Activated naive CD4-positive, alpha-beta T cell treated with anti-CD3 and anti-CD28 coated beads, Interleukin-2, amount 10 ng/mL, durations not matched to agents 7 days and 5 days (primary cell): Measurements from ENCODE around the gene CIDEB.

ENCODE experiments used
- CTCF ChIA-PET: fragments of 350-600 bp; sonication (Branson Sonifier 250); formaldehyde crosslinking; loops from one replicate; lab custom pipeline; 2021; ENCODE audit warnings: antibody characterized with exemption; lab: Charles Lee
- DNase-seq: peaks from one replicate; pipeline ENCODE4 v3.0.0-alpha.2; 2020
- H3K27ac Mint-ChIP-seq: one replicate; pipeline ENCODE4 v1.8.0; 2021; ENCODE audit warnings: mild to moderate bottlenecking, moderate library complexity, mixed read lengths
- H3K27me3 Mint-ChIP-seq: one replicate; pipeline ENCODE4 v1.8.0; 2021; ENCODE audit warnings: mild to moderate bottlenecking, mixed read lengths
- H3K36me3 Mint-ChIP-seq: one replicate; pipeline ENCODE4 v1.8.0; 2021; ENCODE audit warnings: mixed read lengths
- H3K4me1 Mint-ChIP-seq: one replicate; pipeline ENCODE4 v1.8.0; 2021; ENCODE audit warnings: mixed read lengths
- H3K4me3 Mint-ChIP-seq: one replicate; pipeline ENCODE4 v1.8.0; 2021; ENCODE audit warnings: mild to moderate bottlenecking, moderate library complexity, mixed read lengths
- H3K9me3 Mint-ChIP-seq: one replicate; pipeline ENCODE4 v1.8.0; 2021; ENCODE audit warnings: mixed read lengths

CIDEB gene

DNA sequence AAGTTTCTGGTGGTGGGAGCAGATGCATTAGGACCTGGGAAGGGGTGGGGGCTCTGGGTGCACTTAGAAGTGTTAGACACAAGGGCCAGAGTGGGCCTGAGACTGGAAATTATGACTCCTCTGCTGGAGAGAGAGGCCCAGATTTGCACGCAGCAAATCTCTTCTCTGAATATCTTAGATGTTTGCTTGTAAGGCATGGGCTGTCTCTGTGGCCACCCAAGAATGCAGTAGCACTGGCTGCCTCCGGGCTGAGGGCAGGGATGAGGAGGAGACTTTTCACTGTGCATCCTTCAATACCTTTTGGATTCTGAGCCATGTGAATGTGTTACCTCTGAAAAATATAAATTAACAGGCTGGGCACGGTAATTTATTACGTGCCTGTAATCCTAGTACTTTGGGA lies 22.4 kb downstream of the CIDEB start:
- H3K4me3 Mint-ChIP-seq, result no peak overlapping the region
- no peak overlapping the region for H3K27ac Mint-ChIP-seq
- H3K27me3 Mint-ChIP-seq, result peaks cover 9% of the 10 kb centered on the region
- H3K9me3 Mint-ChIP-seq, result no peaks in the 10 kb centered on the region
- H3K4me1 Mint-ChIP-seq, result peaks cover 23% of the 10 kb centered on the region
- peaks cover 8% of the 10 kb centered on the region for H3K36me3 Mint-ChIP-seq
- CTCF ChIA-PET, result interaction anchor here (1.4 kb wide), 1 partner anchor 23 kb away, joined by 3 read pairs; no protein-coding TSS in a partner anchor
- DNase-seq, result no peak

DNA sequence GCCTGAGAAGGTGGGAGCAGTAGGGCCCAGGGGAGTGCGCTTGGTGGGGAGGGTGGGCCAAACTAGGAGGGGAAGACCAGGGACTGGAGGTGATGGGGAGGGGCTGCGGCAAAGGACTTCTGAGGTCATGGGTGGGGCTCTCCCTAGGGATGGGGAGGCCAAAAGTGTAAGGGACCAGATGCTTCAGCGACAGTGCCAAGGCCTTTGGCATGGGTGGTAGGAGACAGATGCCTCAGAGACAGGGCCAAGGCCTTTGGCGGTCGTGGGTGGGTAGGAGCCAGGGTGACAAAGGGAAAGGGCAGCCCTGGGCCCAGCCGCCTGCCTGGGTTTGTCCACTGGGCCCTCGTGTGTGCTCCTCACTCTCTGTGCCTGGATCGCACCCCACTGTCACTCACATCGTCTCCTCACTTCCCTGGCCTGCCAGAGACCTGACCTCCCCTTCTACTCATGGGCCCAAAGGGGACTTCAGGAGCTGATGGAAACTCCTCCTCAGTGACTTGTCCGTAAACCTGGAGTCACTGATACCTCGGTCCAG lies 23.2 kb downstream of the CIDEB start:
- Mint-ChIP-seq H3K27ac (no peak overlapping the region), H3K36me3 (peaks cover under 1% of the 10 kb centered on the region), H3K4me3 (no peak overlapping the region), H3K9me3 (no peaks in the 10 kb centered on the region), H3K27me3 (peaks cover 13% of the 10 kb centered on the region), H3K4me1 (peaks cover 21% of the 10 kb centered on the region)
- CTCF ChIA-PET, result interaction anchor here (1.4 kb wide), 1 partner anchor 24 kb away, joined by 3 read pairs; no protein-coding TSS in a partner anchor
- no peak for DNase-seq

DNA sequence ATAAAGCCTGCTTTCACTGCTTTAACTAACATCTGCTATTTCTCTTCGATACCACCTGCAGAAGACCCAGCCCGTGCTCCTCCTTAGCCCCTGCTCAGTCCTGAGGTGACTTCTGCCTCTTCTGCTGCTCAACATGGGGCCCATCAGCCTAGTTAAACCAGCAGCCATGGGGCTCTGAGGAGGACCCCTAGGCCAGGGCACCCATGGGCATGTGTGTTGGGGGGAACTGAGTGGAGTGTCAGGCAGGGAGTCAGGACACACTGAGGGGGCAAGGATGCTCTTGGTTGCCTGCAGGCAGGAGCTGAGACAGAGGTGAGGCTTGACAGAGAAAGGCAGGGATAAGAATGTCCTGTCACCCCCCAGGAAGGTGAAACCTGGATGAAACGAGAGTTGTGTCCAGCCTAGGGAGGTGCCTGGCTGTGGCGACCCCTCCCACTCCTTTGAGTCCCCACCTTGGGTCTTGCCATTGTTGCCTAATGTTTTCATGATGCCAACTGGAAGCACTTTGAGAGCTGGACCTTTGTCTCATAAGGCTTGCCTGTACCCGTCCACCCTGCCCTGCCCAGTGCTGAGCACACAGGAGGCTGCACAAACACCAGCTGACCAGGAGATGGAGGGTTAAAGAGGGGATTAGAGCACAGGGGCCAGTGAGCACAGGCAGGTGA lies 23.8 kb downstream of the CIDEB start:
- Mint-ChIP-seq H3K4me1 (peaks cover 23% of the 10 kb centered on the region), H3K27ac (no peak overlapping the region), H3K4me3 (no peak overlapping the region), H3K9me3 (no peaks in the 10 kb centered on the region), H3K36me3 (no peaks in the 10 kb centered on the region), H3K27me3 (peaks cover 13% of the 10 kb centered on the region)
- CTCF ChIA-PET, result interaction anchor here (0.9 to 1.4 kb wide), 2 partner anchors 8 to 41 kb away, joined by 3 to 6 read pairs; partner anchors contain the start of gene TINF2
- no peak for DNase-seq

DNA sequence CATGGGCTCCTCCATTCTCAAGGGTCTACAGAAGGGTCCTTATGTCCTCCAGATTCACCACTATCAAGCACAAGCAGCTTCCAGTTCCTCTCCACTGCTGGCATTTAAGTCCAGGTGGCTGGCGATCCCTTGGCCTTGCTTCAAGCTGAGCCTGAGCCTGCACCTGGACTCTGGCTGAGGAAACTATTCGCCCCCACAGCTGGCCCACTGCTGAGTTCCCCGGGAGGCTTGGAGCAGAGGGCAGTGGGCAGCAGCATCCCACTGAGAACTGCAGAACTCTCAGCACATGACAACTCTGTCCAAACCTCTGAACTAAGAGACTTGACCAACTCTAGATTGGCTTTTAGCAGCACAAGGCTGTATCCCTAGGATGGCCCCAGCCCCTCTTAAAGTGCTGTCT lies 25.0 kb downstream of the CIDEB start:
- H3K36me3 Mint-ChIP-seq, result no peaks in the 10 kb centered on the region
- no peak for DNase-seq
- H3K9me3 Mint-ChIP-seq, result no peaks in the 10 kb centered on the region
- H3K4me1 Mint-ChIP-seq, result peaks cover 28% of the 10 kb centered on the region
- H3K4me3 Mint-ChIP-seq, result no peak overlapping the region
- peaks cover 13% of the 10 kb centered on the region for H3K27me3 Mint-ChIP-seq
- no peak overlapping the region for H3K27ac Mint-ChIP-seq
- CTCF ChIA-PET, result interaction anchor here (1.1 to 4.4 kb wide), 5 partner anchors 8 to 39 kb away, joined by 3 to 19 read pairs (median 3); partner anchors contain the start of genes CIDEB and RABGGTA

DNA sequence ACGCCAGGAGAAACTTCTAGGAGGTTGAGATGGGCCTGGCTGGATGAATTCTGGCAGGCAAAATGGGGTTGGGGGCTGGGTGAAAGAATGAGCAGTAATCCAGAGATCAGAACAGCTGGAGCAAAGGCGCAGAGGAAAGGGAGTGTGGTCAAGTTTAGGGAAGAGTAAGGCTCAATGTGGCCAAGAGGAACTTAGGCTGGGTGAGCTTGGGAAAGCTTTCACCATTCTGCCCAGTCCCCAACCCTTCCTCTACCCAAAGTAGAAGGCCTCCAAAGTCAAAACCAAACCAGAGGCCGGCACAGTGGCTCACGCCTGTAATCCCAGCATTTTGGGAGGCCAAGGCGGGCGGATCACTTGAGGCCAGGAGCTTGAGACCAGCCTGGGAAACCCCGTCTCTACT lies 26.1 kb downstream of the CIDEB start:
- no peak overlapping the region for H3K4me3 Mint-ChIP-seq
- no peaks in the 10 kb centered on the region for H3K36me3 Mint-ChIP-seq
- CTCF ChIA-PET, result interaction anchor here (0.8 to 4.4 kb wide), 4 partner anchors 9 to 27 kb away, joined by 3 to 19 read pairs (median 6); partner anchors contain the start of gene RABGGTA
- peaks cover 13% of the 10 kb centered on the region for H3K27me3 Mint-ChIP-seq
- peaks cover 30% of the 10 kb centered on the region for H3K4me1 Mint-ChIP-seq
- no peak overlapping the region for H3K27ac Mint-ChIP-seq
- H3K9me3 Mint-ChIP-seq, result no peaks in the 10 kb centered on the region
- no peak for DNase-seq

DNA sequence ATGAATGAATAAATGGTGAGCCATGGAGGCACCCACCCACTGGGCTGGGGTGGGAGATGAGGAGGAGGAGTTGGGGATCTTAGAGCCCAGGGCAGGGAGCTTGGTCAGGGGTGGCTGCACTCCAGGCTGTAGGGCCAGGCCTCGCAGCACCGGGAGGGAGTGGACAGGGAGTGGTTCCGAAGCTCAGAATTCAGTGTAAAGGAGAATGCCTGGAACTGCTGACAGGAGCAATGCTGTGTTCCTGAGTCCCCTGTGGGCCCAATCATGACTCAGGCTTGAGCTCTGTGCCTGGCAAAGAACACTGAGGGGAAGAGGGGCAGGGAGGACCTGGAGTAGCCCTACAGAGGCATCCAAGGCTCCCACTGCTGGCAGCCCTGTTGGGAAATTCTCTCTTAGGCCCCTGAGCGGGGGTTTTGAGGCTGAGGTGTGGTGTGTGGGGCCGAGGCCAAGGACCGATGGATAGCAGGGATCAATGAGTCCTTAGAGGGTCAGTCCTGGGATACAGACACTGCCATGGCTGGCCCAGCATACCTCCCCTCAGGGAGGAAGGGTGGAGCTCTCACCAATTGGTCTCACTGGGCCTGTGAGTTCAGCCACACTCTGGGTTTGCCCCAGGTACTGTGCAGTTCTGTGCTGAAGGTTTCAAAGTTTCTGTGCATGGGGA lies 26.8 kb downstream of the CIDEB start:
- Mint-ChIP-seq H3K27me3 (peaks cover 13% of the 10 kb centered on the region), H3K27ac (peak overlapping the region; percentile 39), H3K9me3 (no peaks in the 10 kb centered on the region), H3K36me3 (no peaks in the 10 kb centered on the region), H3K4me3 (no peak overlapping the region), H3K4me1 (peaks cover 31% of the 10 kb centered on the region)
- no peak for DNase-seq
- CTCF ChIA-PET, result interaction anchor here (0.8 to 12.6 kb wide), 7 partner anchors 9 to 38 kb away, joined by 3 to 110 read pairs (median 16); partner anchors contain the start of genes CIDEB, DHRS1, NOP9 and RABGGTA

DNA sequence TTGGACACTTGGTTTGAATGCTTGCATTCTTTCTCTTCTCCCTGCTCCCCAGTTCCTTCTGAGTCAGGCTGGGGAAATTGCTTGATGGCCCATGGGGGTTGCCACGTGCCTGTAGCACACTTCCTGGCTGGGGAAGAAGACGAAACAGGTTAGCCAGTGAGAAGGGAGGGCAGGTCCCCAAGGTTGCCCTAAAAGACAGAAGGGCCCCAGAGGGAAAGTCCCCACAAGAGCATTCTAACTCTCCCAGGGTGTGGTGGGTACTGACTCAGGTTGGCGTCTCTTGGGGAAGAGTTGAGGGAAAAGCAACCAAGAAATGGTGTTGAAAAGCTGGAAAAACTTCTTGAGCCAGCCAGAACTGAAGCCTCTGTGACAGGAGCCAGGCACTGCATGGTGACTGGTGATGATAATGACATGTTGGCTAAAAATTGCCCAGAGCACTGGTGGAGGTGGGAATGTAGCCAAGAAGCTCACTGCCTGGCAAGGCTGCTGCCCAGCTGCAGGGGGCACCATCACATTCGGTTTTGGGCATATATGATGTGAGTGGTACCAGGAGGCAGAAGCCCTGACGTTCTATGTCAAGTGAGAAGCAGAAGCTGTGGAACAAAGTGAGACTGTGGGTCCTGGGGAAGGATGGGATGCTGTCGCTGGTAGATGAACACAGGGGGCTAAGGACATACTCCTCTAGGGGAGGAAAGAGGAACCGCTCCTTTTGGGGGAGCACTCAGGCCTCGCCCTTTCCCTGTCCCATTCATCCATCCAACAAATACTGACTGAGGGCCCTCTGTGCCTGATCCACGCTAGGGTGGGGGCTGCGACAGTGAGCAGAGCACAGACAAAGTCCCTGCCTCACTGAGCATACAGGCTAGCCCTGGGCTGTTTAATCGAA lies 28.2 kb downstream of the CIDEB start:
- H3K4me1 Mint-ChIP-seq, result peaks cover 37% of the 10 kb centered on the region
- no peak overlapping the region for H3K27ac Mint-ChIP-seq
- peak; percentile 55 for DNase-seq
- CTCF ChIA-PET, result interaction anchor here (0.6 to 12.6 kb wide), 11 partner anchors 9 to 51 kb away, joined by 3 to 110 read pairs (median 4); partner anchors contain the start of genes CIDEB, DHRS1, LTB4R2 and NOP9
- no peaks in the 10 kb centered on the region for H3K9me3 Mint-ChIP-seq
- H3K4me3 Mint-ChIP-seq, result no peak overlapping the region
- peaks cover 13% of the 10 kb centered on the region for H3K27me3 Mint-ChIP-seq
- H3K36me3 Mint-ChIP-seq, result no peaks in the 10 kb centered on the region

DNA sequence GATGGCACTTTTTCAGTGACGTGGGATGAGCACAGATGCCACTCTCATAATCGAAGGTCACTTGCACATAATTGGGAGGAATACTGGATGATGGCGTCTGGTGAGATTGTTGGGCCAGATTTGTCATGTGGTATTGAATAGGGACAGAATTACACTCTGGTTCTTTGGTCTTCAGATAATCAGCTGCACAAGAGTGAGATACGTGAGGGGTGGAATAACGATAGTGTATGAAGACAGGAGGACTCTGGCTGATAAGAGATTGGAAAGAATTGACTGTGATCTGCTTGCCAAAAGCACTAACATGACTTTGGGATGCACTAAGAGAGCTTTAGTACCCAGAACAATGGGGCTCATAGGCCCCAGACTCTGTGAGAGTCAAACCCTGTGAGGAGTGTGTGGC lies 29.4 kb downstream of the CIDEB start:
- no peaks in the 10 kb centered on the region for H3K9me3 Mint-ChIP-seq
- H3K27ac Mint-ChIP-seq, result no peak overlapping the region
- H3K27me3 Mint-ChIP-seq, result peaks cover 13% of the 10 kb centered on the region
- no peak for DNase-seq
- no peak overlapping the region for H3K4me3 Mint-ChIP-seq
- H3K4me1 Mint-ChIP-seq, result peaks cover 48% of the 10 kb centered on the region
- CTCF ChIA-PET, result interaction anchor here (1.1 to 12.6 kb wide), 7 partner anchors 8 to 63 kb away, joined by 3 to 110 read pairs (median 11); partner anchors contain the start of genes CIDEB, DHRS1, MDP1 and NOP9
- H3K36me3 Mint-ChIP-seq, result no peaks in the 10 kb centered on the region

DNA sequence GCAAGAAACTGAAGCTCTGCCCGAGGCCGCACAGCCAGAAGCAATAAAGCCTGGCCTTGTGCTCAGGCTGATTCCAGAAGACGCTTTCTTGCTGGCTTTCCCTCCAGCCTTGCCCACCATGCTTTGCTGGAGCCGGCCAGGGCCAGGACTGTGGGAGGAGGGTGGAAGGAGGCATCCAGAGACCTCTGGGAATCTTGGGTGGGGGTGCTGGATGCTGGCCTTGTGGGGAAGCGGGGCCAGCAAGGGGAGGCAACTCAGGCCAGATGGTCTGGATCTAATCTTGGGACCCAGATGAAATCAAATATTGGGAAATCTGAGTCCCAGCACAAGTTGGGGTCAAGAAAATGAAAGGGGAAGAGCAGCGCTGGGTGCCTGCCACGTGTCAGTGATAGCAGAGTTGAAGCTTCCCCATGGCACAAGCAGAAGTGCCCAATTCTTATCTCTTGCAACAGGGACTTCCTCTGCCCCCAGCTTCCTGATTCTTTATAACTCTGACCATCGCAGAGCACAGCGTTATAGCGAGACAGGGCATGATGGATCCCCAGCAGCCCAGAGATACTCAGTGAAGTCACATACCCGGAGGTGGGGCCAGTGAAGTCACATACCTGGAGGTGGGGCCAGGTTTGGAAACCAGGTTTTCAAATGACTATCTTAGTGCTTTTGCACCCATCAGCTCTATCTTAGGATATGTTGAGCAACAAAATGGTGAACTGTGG lies 30.0 kb downstream of the CIDEB start:
- Mint-ChIP-seq H3K36me3 (no peaks in the 10 kb centered on the region), H3K4me1 (peaks cover 53% of the 10 kb centered on the region), H3K27ac (no peak overlapping the region), H3K9me3 (no peaks in the 10 kb centered on the region), H3K27me3 (peaks cover 13% of the 10 kb centered on the region), H3K4me3 (no peak overlapping the region)
- CTCF ChIA-PET, result interaction anchor here (0.6 to 12.6 kb wide), 5 partner anchors 12 to 62 kb away, joined by 3 to 110 read pairs (median 3); partner anchors contain the start of genes CIDEB, DHRS1, MDP1 and NOP9
- DNase-seq, result no peak

DNA sequence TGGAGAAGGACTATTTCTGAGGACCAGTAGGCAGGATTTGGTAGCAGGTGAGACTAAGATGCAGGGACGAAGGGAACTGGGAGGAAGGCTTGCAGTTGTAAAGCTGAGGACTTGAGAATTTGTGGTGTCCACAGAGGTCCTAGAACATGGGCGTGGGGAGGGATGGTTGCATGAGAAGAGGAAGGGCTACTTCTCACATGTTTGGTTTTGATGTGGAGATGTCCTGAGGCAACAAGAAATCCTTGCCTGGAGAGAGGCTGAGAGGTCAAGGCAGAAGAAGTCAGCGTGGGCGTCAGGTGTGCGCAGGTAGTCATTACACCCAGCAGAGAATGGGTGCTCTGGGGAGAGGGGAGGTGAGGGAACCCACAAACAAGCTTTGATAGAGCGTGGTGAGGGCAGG lies 30.7 kb downstream of the CIDEB start:
- peaks cover 60% of the 10 kb centered on the region for H3K4me1 Mint-ChIP-seq

DNA sequence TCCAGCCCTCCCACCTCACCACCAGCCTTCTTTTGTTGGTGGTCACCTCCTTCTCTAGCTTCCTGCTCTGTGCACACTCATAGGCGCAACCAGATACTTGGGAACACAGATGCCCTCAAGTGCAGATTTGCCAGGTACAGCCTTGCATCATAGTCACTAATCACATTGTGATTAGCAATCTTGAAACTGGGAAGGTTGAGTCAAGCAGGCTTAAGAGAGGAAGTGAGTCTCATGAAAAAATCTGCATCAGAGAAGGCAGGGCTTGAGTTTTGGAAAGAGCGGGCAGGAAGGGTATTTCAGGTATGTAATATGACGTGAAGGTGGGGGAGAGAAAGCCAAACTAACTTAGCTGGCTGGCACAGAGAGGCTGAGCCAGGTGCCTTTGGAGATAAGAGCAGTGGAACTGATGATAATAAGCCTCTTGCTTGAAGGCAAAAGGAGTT lies 33.7 kb downstream of the CIDEB start:
- H3K27me3 Mint-ChIP-seq, result no peaks in the 10 kb centered on the region
- H3K9me3 Mint-ChIP-seq, result no peaks in the 10 kb centered on the region
- peak overlapping the region; percentile 84 for H3K27ac Mint-ChIP-seq
- CTCF ChIA-PET, result interaction anchor here (0.7 to 12.6 kb wide), 15 partner anchors 16 to 158 kb away, joined by 3 to 110 read pairs (median 4); partner anchors contain the start of genes CIDEB, DHRS1, LTB4R2 and MDP1
- peak; percentile 48 for DNase-seq
- peaks cover 70% of the 10 kb centered on the region for H3K4me1 Mint-ChIP-seq
- no peak overlapping the region for H3K4me3 Mint-ChIP-seq
- peaks cover 4% of the 10 kb centered on the region for H3K36me3 Mint-ChIP-seq

More for the DNA sequence above, 30.7 kb downstream of the CIDEB start:
- Mint-ChIP-seq H3K27ac (no peak overlapping the region), H3K9me3 (no peaks in the 10 kb centered on the region), H3K4me3 (no peak overlapping the region), H3K36me3 (no peaks in the 10 kb centered on the region), H3K27me3 (peaks cover 13% of the 10 kb centered on the region)
- DNase-seq, result no peak
- CTCF ChIA-PET, result interaction anchor here (0.9 to 12.6 kb wide), 2 partner anchors 23 to 29 kb away, joined by 3 to 110 read pairs; partner anchors contain the start of genes DHRS1 and NOP9

DNA sequence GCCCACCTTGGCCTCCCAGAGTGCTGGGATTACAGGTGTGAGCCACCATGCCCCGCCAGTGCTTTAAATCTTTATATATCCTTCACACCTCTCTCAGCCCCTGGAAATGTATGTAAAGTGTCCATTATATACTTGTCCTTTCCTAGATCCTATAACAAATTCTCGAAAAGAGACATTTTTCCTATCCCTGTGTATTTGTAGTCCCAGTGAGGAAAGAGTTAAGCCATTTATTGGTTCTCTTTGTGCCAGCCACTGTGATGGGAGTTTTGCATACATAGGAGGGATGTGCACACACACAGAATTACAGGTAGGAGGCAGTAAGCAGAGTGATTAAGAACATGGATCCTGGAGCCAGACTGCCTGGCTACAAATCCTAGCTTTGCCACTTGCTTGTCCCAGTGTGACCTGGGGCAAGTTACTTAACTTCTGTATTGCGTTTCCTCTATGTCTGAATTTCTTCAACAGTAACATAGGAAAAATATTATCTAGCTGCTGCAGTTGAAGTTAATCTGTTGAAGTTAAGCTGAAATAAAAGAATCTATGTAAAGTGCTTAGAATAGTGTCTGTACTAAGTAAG lies 34.3 kb downstream of the CIDEB start:
- Mint-ChIP-seq H3K4me1 (peaks cover 65% of the 10 kb centered on the region), H3K4me3 (no peak overlapping the region), H3K27ac (peak overlapping the region; percentile 84), H3K27me3 (no peaks in the 10 kb centered on the region), H3K9me3 (no peaks in the 10 kb centered on the region), H3K36me3 (peaks cover 5% of the 10 kb centered on the region)
- DNase-seq, result no peak
- CTCF ChIA-PET, result interaction anchor here (0.7 to 12.6 kb wide), 15 partner anchors 16 to 158 kb away, joined by 3 to 110 read pairs (median 4); partner anchors contain the start of genes CIDEB, DHRS1, LTB4R2 and NOP9
